Measurements from ENCODE around the gene MCM3.

The MCM3 gene

GRCh38 chr6:52304983-52305390 lies 20.4 kb upstream of the MCM3 start:
- no peak overlapping the region for H3K27ac ChIP-seq

GRCh38 chr6:52303178-52303577 lies 18.6 kb upstream of the MCM3 start:
- no peak for DNase-seq (ENCODE audit: low read depth, low spot score)
- H3K27ac ChIP-seq: no peak overlapping the region

More at GRCh38 chr6:52304983-52305390, 20.4 kb upstream of the MCM3 start:
- DNase-seq (ENCODE audit: low read depth, low spot score): no peak

GRCh38 chr6:52301326-52301725 lies 16.8 kb upstream of the MCM3 start:
- no peak overlapping the region for H3K27ac ChIP-seq
- no peak for DNase-seq (ENCODE audit: low read depth, low spot score)

- DNase-seq (ENCODE audit: low read depth, low spot score): no peak
- H3K27ac ChIP-seq: no peak overlapping the region
Observed at GRCh38 chr6:52300489-52300931, 16.0 kb upstream of the MCM3 start.

GRCh38 chr6:52299653-52300052 lies 15.1 kb upstream of the MCM3 start:
- DNase-seq (ENCODE audit: low read depth, low spot score): no peak
- H3K27ac ChIP-seq: no peak overlapping the region

- H3K27ac ChIP-seq: no peak overlapping the region
- DNase-seq (ENCODE audit: low read depth, low spot score): no peak
Observed at GRCh38 chr6:52297433-52297832, 12.9 kb upstream of the MCM3 start.

GRCh38 chr6:52293067-52293466 lies 8.5 kb upstream of the MCM3 start:
- no peak overlapping the region for H3K27ac ChIP-seq
- no peak for DNase-seq (ENCODE audit: low read depth, low spot score)

- DNase-seq (ENCODE audit: low read depth, low spot score): no peak
- H3K27ac ChIP-seq: no peak overlapping the region
Observed at GRCh38 chr6:52288841-52289240, 4.3 kb upstream of the MCM3 start.

GRCh38 chr6:52288216-52288615 lies 3.7 kb upstream of the MCM3 start:
- no peak for DNase-seq (ENCODE audit: low read depth, low spot score)
- no peak overlapping the region for H3K27ac ChIP-seq

- no peak for DNase-seq (ENCODE audit: low read depth, low spot score)
Observed at GRCh38 chr6:52286798-52287432, 2.4 kb upstream of the MCM3 start.

GRCh38 chr6:52285177-52286068 lies 881 bp upstream of the MCM3 start:
- DNase-seq (ENCODE audit: low read depth, low spot score): no peak
- H3K27ac ChIP-seq: no peak overlapping the region

More at GRCh38 chr6:52286798-52287432, 2.4 kb upstream of the MCM3 start:
- H3K27ac ChIP-seq: no peak overlapping the region

- DNase-seq (ENCODE audit: low read depth, low spot score): no peak
- peak overlapping the region; percentile 13 for H3K27ac ChIP-seq
Observed at GRCh38 chr6:52284131-52284459, 447 bp downstream of the MCM3 start.

GRCh38 chr6:52283111-52283510 lies 1.4 kb downstream of the MCM3 start:
- no peak for DNase-seq (ENCODE audit: low read depth, low spot score)
- H3K27ac ChIP-seq: no peak overlapping the region

- H3K27ac ChIP-seq: no peak overlapping the region
- DNase-seq (ENCODE audit: low read depth, low spot score): no peak
Observed at GRCh38 chr6:52276130-52276529, 8.4 kb downstream of the MCM3 start.

- H3K27ac ChIP-seq: no peak overlapping the region
- no peak for DNase-seq (ENCODE audit: low read depth, low spot score)
Observed at GRCh38 chr6:52271852-52272460, 12.6 kb downstream of the MCM3 start.

GRCh38 chr6:52263709-52264540 lies 20.6 kb downstream of the MCM3 start:
- H3K27ac ChIP-seq: no peak overlapping the region
- no peak for DNase-seq (ENCODE audit: low read depth, low spot score)

- H3K27ac ChIP-seq: no peak overlapping the region
- DNase-seq (ENCODE audit: low read depth, low spot score): no peak
Observed at GRCh38 chr6:52262620-52263344, 21.8 kb downstream of the MCM3 start.

GRCh38 chr6:52261229-52261628 lies 23.3 kb downstream of the MCM3 start:
- no peak for DNase-seq (ENCODE audit: low read depth, low spot score)
- no peak overlapping the region for H3K27ac ChIP-seq

- H3K27ac ChIP-seq: no peak overlapping the region
- DNase-seq (ENCODE audit: low read depth, low spot score): no peak
Observed at GRCh38 chr6:52260634-52261033, 23.9 kb downstream of the MCM3 start.

- H3K27ac ChIP-seq: no peak overlapping the region
- no peak for DNase-seq (ENCODE audit: low read depth, low spot score)
Observed at GRCh38 chr6:52255434-52255833, 29.1 kb downstream of the MCM3 start.

All from epithelial cell of prostate (primary cell).